Articular chondrocyte of knee joint (primary cell): Measurements from ENCODE around the gene CROCC. TPM values are rescaled to one million over a fixed set of nuclear protein-coding genes. Genes with fewer than 3 reads are reported as not detected.

ENCODE experiments used
- small RNA-seq: library from RNA; depleted of rRNA; stranded (forward); fragments of <200 nt; gene quantifications from one replicate; pipeline ENCODE3, GENCODE V24; 2012
- total RNA-seq: library from RNA; depleted of rRNA; stranded (reverse); fragments of >200 nt; gene quantifications from 2 replicates; pipeline ENCODE4 v1.2.3, GENCODE V29; 2012

Gene CROCC, protein sequence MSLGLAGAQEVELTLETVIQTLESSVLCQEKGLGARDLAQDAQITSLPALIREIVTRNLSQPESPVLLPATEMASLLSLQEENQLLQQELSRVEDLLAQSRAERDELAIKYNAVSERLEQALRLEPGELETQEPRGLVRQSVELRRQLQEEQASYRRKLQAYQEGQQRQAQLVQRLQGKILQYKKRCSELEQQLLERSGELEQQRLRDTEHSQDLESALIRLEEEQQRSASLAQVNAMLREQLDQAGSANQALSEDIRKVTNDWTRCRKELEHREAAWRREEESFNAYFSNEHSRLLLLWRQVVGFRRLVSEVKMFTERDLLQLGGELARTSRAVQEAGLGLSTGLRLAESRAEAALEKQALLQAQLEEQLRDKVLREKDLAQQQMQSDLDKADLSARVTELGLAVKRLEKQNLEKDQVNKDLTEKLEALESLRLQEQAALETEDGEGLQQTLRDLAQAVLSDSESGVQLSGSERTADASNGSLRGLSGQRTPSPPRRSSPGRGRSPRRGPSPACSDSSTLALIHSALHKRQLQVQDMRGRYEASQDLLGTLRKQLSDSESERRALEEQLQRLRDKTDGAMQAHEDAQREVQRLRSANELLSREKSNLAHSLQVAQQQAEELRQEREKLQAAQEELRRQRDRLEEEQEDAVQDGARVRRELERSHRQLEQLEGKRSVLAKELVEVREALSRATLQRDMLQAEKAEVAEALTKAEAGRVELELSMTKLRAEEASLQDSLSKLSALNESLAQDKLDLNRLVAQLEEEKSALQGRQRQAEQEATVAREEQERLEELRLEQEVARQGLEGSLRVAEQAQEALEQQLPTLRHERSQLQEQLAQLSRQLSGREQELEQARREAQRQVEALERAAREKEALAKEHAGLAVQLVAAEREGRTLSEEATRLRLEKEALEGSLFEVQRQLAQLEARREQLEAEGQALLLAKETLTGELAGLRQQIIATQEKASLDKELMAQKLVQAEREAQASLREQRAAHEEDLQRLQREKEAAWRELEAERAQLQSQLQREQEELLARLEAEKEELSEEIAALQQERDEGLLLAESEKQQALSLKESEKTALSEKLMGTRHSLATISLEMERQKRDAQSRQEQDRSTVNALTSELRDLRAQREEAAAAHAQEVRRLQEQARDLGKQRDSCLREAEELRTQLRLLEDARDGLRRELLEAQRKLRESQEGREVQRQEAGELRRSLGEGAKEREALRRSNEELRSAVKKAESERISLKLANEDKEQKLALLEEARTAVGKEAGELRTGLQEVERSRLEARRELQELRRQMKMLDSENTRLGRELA (N-terminal part only)
- total RNA-seq = 11.9 and 12.4 TPM in 2 replicates

DNA sequence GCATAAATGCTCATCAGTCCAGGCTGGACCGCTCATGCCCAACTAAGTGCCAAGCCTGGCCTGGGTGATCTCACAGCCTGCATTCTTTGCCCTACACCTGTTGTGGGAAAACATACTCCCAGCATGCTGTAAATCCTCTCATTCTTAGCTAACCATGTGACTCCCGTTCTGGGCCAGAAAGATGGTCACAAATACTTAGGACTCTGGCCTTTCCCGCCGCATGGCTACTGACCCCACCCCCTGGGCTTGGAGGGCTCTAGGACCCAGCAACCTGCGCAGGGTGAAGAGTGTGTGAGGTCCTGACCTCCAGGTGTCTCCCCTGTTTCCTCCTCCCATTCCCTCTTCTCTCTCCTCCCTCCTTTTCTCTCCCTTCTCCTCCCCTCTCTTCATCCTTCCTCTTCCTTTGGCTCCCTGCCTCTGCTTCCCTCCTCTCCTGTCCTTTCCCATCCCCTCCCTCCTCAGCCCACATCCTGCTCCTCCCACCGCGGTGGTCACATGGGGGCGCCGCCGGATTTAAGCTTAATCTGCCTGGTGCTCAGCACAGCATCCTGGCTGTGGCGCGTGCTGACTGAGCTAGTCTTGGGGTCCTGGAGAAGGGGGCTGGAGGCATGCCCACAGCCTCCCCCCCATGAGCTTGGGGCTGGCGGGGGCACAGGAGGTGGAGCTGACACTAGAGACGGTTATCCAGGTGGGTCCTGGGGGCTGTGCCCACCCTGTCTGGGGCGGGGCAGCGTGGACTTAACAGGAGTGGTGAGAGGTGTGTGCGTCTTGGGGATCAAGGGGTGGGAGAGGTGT is at the start of gene CROCC:
Gene CROCC, plus strand, starts transcription at position 541 of the 795 bp plus-strand sequence. Its CDS starts 88 bp downstream, at position 629.

DNA sequence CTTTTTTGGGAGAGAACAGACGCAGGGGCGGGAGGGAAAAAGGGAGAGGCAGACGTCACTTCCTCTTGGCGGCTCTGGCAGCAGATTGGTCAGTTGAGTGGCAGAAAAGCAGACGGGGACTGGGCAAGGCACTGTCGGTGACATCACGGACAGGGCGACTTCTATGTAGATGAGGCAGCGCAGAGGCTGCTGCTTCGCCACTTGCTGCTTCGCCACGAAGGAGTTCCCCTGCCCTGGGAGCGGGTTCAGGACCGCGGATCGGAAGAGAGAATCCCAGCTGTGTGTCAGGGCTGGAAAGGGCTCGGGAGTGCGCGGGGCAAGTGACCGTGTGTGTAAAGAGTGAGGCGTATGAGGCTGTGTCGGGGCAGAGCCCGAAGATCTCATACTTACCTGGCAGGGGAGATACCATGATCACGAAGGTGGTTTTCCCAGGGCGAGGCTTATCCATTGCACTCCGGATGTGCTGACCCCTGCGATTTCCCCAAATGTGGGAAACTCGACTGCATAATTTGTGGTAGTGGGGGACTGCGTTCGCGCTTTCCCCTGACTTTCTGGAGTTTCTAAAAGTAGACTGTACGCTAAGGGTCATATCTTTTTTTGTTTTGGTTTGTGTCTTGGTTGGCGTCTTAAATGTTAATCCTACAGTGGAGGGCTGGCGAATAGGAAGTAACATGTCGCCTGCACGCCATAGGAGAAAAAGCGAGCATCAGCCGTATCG is 26.0 kb upstream of the CROCC start, which contains the start of gene RNU1-2:
Gene RNU1-2, plus strand, starts transcription at position 383 of the 718 bp plus-strand sequence.

DNA sequence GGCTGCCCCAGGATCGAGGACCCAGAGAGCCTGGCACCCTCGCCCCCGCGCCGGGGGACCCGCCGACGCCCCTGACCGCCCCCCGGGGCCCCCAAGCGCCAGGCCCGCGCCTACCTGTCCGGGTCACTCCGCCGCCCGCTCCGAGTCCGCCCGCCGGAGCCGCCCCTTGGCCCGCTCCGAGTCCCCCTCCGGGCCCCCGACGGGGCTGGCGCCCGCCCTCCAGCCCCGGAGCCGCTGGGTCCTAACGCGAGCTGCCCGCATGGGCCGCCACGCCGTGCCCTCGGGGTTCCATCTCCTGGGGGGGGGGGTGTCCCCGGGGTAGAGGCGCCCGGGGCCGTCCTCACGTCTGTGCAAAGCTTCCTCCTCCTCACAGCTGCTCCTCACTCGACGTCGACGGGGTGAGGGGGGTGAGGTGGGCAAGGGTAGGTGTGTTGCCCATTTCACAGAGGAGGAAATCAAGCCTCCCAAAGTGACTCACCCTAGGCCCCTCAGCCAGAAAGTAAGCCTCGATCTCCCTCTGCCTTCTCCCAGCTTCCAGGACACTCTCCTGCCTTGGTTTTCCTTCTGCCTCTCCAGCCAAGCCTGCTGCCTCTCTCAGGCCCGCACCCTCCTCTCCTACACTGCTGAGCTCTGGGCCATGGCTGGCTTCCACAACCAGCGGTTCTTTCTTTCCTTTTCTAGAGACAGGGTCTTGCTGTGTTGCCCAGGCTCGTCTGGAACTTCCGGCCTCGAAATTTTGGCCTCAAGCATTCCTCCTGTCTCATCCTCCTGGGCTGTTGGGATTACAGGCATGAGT is 58.9 kb downstream of the CROCC start, which contains the start of gene MFAP2:
Gene MFAP2, minus strand, starts transcription at position 148 of the 796 bp plus-strand sequence. CDS start 2,347 bp downstream, outside the sequence.

DNA sequence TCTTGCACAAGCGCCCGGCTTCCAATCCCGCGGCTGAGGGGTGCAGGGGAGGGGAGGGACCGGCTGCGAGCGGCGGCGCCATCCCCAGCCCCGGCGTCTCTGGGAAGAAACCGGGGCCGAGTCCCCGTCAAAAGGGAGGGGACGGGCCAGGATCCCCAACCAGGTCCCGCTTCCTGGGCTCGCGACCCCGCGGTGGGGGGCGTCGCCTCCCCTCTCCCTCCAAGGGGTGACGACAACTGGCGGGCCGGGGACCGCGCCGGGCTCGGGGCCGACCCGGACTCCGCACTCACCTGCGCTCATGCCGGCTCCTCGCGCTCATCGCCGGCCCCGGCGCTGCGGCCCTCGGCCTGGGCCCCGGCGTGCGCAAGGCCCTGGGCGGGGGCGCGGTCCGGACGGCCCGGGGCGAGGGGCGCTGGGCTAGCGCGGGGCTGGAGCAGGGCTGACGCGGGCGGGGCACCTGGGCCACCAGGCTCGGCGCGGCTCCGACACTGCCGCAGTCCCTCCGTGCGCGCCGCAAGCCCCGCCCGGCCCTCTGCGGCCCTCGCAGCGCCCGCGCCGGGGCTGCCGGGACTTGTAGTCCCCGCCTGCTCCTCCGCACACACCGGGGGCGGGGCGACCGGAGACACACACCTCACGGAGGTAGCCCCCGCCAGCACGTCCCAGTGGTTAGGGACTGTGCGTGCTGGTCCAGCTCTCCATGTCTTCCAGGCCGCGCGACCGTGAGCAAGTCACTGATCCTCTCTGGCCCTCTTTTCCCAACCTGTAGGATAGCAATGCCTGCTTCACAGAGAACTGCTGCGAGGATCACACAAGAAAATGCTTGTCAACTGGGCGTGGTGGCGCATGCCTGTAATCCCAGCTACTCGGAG is 89.9 kb downstream of the CROCC start, which contains the start of gene ATP13A2:
Gene ATP13A2, minus strand, starts transcription at position 490 of the 869 bp plus-strand sequence. Its CDS starts 190 bp downstream, at position 300.

Small RNAs within 50 kb of the gene (small RNA-seq; reads per million reads assigned to genes)
- gene RNU1-2 = not detected
- not detected for gene RNU1-5P

Other genes starting within 250 kb of the CROCC start
- under 0.01 TPM in 2 replicates for gene RNU1-4, start 181.4 kb upstream of the CROCC start, total RNA-seq
- gene RNU1-2, start 26.0 kb upstream of the CROCC start, total RNA-seq = under 0.01 TPM in 2 replicates
- 18.2 and 20.3 TPM in 2 replicates for gene MFAP2, start 58.7 kb downstream of the CROCC start, total RNA-seq
- 17.6 and 23.8 TPM in 2 replicates for gene ATP13A2, start 90.0 kb downstream of the CROCC start, total RNA-seq
- 85.8 and 90.4 TPM in 2 replicates for gene SDHB, start 132.1 kb downstream of the CROCC start, total RNA-seq
- gene PADI2, start 197.5 kb downstream of the CROCC start, total RNA-seq = not detected in 2 replicates